Limb (tissue), 2 donors: ENCODE data around the gene RPS13.
"Not testable (repeated sequence)": the region's sequence is repeated elsewhere in the genome, so short reads cannot be mapped to it uniquely, and the experiment has no call there.

ENCODE experiments used
- DNase-seq, 2 donors: peaks; one replicate each; pipeline ENCODE4 v3.0.0-alpha.2; 2016; ENCODE audit errors: extremely low spot score in 2 of 2

The RPS13 gene

DNA sequence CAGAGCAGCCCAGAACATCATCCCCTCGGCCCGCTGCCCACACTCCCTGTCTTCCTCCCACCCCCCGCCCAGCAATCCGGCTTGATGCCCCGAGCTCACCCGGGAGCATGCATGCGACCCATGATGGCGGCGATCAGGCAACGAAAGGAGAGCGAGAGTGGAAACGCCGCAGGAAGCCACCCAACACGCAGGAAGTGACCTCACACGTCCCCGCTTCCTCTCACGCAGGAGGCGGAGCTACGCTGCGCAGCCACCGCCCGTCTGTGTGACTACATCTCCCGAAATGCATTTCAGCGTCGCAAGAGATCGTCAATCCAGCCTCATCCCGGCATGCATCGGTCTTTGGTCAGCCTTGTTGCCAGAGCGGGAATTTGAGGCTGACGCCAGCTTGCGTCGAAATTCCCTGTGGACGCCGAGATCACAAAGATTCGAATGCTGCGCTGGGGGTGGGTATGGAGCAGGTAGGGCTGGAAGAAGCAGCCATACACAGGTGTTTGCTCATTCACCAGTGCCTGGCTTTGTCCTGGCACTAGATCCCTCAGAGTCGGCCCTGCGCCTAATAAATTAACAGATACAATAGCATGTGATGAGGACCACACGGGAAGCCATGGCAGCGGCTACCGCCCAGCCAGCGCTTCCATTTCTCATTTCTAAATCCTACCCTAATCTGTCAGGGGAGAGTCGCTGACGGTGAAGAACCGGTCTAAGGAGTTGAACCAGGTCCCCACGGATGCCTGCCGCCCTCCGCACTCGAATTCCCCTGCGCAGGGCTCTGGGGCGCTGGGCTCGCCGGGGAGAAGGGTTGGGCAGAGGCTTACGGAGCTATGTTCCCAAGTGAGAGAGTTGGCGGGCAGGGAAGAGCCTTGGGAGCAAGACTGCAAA, at the start of gene RPS13:
Gene RPS13 (minus strand): TSS at position 148 of the 882 bp plus-strand sequence. CDS start 26 bp downstream, at position 122.
- DNase-seq: peak; percentile 96 to 99

DNA sequence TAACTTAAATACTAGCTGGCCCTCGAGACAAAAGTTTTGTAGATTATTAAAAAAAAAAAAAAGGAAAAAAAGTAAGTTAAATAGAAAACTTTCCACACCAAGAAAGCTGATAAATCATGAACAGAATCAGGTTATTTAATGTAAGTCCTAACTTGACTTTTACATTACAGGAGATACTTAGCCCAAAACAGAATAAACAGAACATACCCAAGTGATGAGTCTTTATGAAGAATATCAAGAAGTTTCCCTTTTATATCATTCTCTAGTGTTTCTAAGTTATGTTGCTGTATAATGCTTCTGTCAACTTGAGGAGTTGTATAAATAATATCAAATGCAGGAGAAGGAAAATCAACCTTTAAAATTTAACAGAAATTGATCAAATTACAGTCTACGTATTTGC, 44.5 kb upstream of the RPS13 start:
- DNase-seq: no peak

DNA sequence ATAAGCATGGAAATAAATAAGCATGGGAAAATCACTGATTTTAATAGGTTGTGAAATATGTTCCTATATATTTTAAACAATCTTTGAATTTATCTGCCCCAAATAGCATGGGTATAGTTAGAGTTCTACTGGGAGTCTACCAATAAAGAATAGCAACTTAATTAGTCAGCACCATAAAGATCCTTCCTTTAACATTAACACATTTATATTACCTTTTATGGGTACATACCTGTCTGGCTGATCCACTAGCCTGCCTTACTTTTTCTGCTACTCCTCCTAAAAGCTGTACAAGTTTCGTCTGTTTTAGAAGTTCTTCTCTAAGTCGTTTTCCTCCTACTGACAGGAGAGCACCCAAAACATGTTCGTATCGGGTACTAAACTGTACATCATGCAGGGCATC, 39.8 kb upstream of the RPS13 start:
- DNase-seq: no peak

DNA sequence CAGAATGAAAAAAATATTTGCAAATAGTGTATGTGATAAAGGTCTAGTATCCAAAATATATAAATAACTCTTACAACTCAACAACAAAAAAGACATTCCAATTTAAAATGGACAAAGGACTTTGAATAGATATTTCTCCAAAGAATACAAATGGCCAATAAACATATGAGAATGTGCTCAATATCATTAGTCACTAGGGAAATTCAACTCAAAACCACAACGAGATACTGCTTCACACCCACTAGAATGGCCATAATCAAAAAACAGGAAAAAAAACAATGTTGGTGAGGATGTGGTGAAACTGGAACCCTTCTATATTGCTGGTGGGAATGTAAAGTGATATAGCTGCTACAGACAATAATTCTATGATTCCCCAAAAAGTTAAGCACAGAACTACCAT, 38.6 kb upstream of the RPS13 start:
- DNase-seq: no peak

DNA sequence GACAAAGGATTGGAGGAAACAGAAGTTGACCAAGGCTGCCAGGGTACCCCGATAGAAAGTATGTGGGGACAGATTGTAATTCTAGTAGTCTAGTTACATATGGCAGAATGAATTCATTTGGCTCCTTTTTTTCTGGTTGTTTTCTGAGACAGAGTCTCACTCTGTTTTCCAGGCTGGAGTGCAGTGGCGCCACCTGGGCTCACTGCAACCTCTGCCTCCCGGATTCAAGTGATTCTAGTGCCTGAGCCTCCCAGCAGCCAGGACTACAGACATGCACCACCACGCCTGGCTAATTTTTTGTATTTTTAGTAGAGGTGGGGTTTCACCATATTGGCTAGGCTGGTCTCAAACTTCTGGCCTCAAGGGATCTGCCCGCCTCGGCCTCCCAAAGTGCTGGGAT, 30.3 kb upstream of the RPS13 start:
- DNase-seq: peak in 1 of 2 donors; percentile 36

DNA sequence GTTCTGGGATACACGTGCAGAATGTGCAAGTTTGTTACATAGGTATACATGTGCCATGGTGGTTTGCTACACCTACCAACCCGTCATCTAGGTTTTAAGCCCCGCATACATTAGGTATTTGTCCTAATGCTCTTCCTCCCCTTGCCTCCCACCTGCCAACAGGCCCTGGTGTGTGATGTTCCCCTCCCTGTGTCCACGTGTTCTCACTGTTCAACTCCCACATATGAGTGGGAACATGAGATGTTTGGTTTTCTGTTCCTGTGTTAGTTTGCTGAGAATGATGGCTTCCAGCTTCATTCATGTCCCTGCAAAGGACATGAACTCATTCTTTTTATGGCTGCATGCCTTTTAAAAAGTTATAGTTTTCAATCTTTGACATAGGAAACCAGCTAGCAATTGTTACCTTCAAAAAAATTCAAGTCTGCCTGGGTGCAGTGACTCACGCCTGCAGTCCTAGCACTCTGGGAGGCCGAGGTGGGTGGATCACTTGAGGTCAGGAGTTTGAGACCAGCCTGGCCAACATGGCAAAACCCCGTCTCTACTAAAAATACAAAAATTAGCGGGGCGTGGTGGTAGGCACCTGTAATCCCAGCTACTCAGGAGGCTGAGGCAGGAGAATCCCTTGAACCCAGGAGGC, 28.1 kb upstream of the RPS13 start:
- DNase-seq: not testable (repeated sequence)

DNA sequence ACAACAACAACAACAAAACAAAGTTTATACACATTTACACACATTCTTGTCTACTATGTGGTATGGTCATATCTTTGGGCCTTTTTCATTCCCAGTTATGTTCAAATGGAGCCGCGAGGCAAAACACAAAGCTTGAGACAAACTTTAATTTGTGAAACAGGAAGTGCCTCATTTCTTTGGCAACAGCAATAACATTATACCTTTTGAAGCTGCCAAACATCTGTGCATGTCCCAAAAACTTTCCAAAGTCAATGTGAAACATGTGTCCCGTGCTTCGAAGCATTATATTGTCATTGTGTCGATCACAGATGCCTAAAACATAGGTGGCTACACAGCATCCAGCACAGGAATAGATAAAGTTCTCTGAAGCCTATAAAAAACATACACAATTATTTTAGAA, 25.0 kb upstream of the RPS13 start:
- DNase-seq: peak in 1 of 2 donors; percentile 22

DNA sequence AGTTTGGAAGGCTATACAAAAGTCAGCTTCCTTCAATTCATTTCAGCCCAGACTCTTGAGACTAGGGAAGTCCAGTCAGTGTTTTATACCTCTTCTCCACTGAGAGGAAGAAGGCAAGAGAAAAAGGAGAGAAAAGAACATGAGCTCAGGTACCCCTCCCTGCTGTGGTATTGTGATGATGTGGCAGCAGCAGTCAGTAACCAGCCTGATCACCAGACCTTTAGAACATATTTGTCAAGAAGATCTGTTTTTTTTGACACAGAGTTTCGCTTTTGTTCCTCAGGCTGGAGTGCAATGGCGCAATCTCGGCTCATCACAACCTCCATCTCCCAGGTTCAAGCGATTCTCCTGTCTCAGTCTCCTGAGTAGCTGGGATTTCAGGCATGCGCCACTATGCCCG, 21.2 kb upstream of the RPS13 start:
- DNase-seq: no peak

DNA sequence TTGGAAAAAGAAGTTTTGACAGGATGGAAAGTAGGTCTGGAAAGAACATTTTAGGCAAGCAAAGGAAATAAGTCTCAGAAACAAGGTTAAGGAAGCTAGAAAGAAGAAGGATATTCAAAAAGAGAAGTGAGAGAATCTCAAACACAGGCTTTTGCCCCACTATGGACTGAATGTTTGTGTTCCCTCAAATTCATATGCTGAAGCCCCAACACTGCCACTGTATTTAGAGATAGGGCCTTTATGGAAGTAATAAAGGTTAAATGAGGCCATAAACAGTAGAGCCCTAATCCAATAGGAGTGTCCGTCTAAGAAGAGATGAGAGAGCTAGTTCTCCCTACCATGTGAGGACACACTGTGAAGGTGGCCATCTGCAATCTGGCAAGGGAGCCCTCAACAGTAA, 20.6 kb upstream of the RPS13 start:
- DNase-seq: no peak

DNA sequence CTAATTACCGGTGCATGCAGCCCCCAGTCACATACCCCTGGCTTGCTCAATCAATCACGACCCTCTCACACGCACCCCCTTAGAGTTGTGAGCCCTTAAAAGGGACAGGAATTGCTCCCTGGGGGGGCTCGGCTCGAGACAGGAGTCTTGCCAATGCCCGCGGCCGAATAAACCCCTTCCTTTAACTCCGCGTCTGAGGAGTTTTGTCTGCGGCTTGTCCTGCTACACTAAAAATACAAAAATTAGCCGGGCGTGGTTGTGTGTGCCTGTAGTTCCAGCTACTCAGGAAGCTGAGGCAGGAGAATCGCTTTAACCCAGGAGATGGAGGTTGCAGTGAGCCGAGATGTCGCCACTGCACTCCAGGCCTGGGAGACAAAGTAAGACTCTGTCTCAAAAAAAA, 8.5 kb upstream of the RPS13 start:
- DNase-seq: not testable (repeated sequence)

DNA sequence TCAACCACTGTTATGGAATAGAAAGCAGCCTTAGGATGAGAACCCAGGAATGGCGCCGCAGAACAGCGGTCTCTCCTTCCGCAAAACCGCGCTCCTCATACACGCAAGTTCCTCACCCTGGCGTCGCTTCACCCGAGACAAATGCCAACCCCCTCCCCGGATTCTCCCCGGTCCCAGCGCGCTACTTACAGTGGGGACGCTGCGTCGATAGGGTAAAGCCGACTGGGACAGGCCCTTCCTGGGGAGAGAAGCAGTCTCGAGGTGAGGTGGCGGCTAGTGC, 287 bp downstream of the RPS13 start:
- DNase-seq: no peak

DNA sequence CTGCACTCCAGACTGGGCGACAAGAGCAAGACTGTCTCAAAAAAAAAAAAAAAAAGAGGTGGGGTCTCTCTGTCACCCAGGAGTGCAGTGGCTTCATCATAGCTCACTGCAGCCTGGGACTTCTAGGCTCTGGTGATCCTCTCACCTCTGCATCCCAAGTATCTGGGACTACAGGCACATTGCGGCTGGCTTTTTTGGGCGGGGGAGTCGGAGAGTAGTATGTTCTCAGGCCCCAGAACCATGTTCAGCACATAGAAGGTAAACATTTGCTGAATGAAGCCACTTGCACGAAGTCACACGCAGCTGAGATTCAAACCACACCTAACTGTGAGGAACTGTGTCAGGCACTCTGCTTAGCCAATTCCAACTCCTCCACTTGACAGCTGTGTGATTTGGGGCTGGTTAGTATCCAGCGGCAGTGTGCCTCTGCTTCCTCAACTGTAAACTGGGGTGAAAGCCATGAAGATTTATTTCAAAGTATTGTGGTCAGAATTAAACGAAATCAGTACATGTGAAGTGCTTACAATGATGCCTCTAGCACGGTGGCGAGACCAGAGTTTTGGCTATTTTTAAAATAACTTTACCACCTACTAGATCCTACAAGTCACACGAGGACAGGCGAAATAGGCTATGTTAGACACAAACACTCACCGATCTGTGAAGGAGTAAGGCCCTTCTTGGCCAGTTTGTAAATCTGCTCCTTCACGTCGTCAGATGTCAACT, 789 bp downstream of the RPS13 start:
- no peak for DNase-seq

DNA sequence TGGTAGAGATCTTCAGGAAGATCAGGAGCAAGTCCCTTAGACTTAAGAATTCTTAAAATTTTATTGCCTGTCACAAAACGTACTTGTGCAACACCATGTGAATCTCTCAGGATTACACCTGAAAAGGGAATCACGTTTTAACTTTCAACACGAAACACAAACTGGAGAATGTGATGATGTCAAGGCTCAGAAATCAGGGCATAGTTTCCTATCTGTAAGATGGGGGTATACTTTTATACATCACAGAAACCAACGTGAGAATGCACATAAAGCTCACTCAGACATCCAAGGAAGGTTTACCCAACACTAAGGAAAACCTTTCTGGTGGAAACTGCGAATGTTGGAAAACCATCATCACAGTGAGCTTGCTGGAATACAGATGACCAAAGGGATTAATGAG, 2.0 kb downstream of the RPS13 start:
- DNase-seq: no peak

DNA sequence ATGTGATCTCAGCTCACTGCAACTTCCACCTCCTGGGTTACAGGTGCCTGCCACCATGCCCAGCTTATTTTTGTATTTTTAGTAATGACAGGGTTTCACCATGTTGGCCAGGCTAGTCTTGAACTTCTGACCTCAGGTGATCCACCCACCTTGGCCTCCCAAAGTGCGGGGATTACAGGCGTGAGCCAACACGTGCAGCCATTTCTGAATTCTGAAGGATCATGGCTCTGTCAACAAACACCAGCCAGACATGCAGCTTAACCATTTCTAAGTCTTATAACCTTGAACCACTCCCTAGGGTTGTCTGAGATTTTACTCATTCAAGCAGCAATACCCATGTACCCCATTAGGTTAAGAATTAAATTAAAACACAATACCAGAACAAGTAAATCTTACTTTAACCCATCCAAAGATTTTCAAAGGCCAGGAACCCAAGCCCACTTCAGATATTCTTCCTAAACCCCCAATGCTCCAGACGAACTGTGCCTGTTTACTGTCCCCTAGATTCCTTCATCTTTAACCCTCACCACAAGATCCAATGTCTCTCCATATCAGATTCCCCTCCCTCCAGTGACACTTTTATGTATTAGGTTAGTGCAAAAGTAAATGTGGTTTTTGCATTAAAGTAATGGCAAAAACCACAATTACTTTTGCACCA, 4.0 kb downstream of the RPS13 start:
- no peak for DNase-seq

DNA sequence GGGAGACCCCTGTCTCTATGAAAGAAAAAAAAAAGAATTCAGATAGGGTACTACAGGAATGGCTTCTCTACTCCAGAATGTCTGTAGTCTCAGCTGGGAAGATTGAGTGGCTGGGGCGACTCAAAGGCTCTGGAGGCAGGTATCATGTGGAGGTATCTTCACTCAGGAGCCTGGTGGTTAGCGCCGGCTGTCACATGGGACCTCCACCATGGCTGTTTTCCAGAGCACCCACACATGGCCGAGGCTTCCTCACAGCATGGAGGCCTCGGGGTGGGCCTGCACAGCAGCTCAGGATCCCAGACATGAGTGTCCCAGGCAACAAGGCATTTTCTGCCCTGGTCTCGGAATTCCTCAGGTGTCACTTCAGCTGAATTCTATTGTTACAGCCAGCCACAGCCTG, 10.1 kb downstream of the RPS13 start:
- no peak for DNase-seq

DNA sequence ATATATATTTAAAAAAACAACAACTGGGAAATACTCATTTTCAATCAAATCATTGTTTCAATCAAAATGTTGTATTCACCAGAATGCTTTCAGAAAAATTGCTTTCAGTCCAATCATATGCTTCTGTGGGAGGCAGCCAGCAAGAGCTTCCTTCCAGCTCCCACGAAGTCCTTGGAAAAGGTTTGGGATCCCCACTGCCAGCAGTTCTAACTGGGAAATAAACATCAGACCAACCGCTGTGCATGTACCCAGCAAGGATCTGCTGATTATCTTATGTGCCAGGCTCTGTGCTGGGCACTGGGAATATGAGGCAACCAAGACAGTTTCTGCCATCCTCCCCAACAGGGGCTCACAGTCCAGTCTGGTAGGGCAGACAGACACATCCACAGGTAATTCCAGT, 10.8 kb downstream of the RPS13 start:
- DNase-seq: no peak

DNA sequence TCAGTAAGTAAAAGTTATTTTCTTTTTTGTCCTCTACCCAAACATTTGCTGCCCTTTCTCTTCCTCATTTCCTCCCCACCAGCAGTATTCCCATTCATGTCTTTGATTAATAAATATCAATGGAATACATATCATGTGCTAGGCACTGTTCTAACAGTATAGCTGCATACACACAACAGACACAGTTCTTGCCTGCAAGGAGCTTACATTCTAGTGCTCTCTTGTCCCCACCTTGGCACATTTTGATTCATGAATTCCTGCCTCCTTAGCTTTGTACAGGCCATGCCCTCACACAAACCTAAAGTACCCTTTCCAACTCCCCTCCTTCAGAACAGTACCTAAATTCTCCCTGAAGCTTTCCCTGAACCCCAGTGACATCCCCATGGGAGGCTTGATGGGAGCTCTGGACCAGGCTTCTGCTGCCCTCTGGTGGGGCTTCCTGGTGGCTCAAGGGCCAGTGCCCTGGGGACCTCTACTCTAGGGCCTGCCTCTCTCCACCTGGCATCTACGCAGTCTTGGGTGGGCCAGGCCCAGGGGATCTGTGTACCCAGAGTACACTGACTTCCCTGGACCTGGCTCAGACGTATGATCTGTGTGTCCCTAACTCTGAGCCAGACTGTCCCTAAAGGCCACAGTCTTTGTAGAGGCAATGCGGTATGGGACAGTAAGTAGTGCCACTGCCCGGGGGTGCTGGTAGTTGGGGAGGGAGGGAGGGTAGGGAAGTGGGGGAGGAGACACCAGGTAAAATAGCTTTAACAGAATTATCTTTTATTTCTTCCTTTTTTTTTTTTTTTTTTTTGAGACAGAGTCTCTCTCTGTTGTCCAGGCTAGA, 14.1 kb downstream of the RPS13 start:
- DNase-seq: peak in 1 of 2 donors; percentile 56

DNA sequence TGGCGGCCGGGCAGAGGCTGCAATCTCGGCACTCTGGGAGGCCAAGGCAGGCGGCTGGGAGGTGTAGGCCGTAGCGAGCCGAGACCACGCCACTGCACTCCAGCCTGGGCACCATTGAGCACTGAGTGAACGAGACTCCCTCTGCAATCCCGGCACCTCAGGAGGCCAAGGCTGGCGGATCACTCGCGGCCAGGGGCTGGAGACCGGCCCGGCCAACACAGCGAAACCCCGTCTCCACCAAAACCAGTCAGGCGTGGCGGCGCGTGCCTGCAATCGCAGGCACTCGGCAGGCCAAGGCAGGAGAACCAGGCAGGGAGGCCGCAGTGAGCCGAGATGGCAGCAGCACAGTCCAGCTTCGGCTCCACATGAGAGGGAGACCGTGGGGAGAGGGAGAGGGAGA, 26.3 kb downstream of the RPS13 start:
- not testable (repeated sequence) for DNase-seq

DNA sequence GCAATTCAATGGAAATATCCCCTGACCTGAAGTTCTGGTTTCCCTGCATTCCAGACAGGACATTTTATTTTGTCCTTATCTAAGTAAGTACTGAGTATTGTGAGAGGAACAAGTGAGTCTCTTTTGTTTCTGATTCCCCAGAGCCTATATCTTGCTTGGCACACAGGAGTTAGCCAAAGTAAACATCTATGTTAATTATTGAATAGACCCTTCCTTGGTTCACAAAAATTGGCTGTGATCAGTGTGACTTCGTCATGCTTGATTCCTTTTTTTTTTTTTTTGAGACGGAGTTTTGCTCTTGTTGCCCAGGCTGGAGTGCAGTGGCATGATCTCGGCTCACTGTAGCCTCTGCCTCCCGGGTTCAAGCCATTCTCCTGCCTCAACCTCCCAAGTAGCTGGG, 29.0 kb downstream of the RPS13 start:
- DNase-seq: not testable (repeated sequence)

DNA sequence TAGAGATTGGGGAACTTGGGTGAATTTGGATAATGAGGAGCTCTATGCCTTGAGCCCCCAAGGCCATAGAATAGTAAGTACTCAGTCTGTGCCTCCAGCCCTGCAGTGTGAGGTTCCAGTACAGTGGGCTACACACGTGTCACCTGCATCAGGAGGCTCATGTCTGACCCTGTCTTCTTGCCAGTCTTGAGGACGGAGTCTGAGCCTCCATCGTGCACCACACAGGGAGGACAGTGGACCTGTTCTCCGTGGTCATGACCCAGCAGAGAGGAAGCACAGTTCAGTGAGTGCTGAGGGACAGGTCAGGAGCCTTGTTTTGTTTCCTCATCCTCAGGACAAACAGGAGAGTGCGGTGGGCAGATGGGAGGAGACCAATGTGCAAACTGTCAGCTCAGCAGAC, 30.8 kb downstream of the RPS13 start:
- no peak for DNase-seq
